Measurements from ENCODE around the gene DHRS13.
"Not testable (repeated sequence)": the region's sequence is repeated elsewhere in the genome, so short reads cannot be mapped to it uniquely, and the experiment has no call there.

DHRS13 gene

DNA sequence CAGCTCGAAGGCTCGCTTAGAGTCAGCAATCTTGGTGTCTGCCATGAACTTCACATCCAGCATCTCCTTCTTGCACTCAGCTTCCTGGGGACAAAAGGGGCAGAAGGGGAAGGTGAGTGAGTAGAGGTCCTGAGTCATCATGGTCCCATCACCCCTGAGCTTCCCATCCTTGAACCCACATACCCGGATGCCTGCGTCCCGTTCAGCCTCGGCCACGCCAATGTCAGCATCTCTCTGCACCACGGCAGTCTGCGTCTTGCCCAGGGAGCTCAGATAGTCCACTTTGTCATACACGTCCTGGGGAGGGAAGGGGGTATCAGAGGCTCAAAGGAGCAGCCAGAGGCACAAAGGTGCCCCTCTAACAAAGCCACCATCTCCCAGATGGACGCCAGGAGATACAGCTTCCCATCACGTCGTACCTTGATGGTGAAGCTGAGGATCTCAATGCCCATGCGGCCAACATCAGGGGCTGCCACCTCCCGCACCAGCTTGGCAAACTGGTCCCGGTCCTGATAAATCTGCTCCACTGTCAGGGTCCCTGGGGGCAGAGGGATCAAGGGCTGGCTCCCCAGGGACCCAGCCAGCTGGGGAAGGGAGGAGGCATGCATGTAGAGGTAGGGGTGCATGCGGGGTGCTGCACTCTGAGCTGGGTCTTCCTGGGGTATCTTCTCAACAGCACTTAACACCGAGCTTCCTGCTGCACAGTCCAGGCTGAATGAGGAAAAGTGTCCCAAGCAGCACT lies 20.6 kb downstream of the DHRS13 start:
- no peak overlapping the region for H3K4me3 ChIP-seq (ENCODE audit: low read length)
- DNase-seq (ENCODE audit: low read depth) = no peak
- TF ChIP-seq, protein P1, sequence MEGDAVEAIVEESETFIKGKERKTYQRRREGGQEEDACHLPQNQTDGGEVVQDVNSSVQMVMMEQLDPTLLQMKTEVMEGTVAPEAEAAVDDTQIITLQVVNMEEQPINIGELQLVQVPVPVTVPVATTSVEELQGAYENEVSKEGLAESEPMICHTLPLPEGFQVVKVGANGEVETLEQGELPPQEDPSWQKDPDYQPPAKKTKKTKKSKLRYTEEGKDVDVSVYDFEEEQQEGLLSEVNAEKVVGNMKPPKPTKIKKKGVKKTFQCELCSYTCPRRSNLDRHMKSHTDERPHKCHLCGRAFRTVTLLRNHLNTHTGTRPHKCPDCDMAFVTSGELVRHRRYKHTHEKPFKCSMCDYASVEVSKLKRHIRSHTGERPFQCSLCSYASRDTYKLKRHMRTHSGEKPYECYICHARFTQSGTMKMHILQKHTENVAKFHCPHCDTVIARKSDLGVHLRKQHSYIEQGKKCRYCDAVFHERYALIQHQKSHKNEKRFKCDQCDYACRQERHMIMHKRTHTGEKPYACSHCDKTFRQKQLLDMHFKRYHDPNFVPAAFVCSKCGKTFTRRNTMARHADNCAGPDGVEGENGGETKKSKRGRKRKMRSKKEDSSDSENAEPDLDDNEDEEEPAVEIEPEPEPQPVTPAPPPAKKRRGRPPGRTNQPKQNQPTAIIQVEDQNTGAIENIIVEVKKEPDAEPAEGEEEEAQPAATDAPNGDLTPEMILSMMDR (conservative IDR thresholded peaks at IDR 0.05; ENCODE audit: low read length) = no peak

DNA sequence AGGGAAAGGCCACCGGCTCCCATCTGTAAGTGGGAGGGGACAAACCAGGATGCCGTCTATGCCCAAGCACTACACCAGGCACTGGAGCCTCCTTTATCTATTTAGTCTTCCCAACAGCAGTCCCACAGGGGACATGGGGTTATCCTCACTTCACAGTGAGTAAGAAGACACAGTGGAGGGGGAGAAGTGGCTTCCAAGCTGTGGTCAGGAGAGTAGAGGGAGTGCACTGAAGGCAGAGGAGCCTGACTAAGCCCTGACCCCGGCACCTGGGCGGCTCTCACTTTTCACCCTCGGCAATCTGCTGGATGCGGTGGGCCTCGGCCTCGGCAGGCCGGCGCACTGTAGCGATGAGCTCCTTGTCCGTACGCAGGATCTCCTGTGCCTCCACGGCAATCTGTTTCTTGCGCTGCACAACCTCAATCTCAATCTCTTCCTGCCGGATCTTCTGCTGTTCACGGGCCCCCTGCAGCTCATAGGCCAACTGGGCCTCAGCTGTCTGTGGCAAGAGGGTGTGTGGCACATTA lies 21.3 kb downstream of the DHRS13 start:
- DNase-seq (ENCODE audit: low read depth) = no peak
- H3K4me3 ChIP-seq (ENCODE audit: low read length) = no peak overlapping the region
- TF ChIP-seq, protein P1 (conservative IDR thresholded peaks at IDR 0.05; ENCODE audit: low read length) = no peak

DNA sequence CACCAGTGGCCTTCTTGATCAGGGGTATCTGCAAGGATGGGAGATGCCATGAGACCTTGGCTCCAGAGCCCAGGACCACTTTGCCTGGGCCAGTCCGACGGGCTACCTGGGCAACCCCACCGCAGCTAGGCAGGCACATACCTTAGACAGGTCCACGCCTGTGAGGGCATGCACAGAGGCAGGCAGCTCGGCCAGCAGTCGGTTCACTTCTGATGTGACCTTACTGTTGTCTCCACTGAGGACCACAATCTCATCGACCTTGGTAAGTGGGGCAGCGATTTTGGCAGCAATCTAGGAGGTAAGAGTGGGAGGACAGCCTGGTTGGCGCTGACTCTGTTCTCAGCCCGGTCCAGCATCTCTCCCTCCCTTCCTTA lies 22.3 kb downstream of the DHRS13 start:
- DNase-seq (ENCODE audit: low read depth) = no peak
- TF ChIP-seq, protein P1 (conservative IDR thresholded peaks at IDR 0.05; ENCODE audit: low read length) = no peak
- no peak overlapping the region for H3K4me3 ChIP-seq (ENCODE audit: low read length)

DNA sequence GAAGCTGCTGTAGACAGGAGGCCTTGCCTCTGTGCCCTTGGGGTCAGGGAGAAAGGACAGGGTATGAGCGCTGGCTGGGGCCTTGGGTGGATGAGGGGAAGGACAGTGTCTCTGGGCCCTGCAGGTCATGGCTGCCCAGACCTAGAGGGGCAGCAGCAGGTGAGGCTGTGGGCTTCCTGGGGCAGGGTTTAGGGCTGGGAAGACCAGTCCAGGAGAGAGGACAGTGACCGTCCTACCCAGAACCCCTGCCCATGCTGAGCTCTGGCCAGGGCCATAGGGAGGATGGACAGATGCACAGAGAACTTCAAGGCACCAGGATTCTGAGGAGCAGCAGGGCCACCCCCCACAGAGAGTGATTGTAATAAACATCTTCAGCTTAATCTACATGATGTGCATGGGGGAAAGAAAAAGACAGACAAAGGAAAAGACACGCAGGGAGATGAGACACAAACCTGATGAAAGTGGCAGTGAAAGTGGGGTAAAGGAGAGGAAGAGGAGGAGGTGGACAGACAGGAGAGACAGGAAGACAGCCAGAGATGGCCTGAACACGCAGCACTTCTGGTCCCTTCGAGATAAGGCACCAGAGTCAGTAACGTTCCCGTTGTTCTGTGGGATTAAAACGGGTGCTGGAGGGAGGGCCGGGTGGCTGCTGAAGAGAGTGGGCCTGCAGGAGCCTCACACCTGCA lies 22.9 kb downstream of the DHRS13 start:
- TF ChIP-seq, protein P1 (conservative IDR thresholded peaks at IDR 0.05; ENCODE audit: low read length) = no peak
- H3K4me3 ChIP-seq (ENCODE audit: low read length) = no peak overlapping the region
- DNase-seq (ENCODE audit: low read depth) = no peak

DNA sequence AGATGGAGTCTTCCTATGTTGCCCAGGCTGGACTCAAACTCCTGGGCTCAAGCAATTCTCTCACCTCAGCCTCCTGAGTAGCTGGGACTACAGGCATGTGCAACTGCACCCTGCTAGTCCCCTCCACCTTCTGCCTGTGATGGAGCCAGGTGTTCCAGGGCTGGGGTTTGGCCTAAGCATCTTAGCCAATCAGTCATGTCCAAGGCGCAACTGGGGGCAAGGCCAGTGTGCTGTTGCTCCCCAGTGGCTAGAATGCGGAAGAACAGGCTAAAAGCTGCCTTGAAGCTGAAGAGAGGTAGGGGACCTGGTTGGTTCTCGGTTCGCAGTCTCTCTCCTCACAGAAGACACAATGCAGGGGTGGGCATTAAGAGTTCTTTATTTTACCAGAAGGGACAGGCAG lies 23.9 kb downstream of the DHRS13 start:
- TF ChIP-seq, protein P1 (conservative IDR thresholded peaks at IDR 0.05; ENCODE audit: low read length) = peak; percentile 46
- no peak overlapping the region for H3K4me3 ChIP-seq (ENCODE audit: low read length)
- peak; percentile 32 for DNase-seq (ENCODE audit: low read depth)

DNA sequence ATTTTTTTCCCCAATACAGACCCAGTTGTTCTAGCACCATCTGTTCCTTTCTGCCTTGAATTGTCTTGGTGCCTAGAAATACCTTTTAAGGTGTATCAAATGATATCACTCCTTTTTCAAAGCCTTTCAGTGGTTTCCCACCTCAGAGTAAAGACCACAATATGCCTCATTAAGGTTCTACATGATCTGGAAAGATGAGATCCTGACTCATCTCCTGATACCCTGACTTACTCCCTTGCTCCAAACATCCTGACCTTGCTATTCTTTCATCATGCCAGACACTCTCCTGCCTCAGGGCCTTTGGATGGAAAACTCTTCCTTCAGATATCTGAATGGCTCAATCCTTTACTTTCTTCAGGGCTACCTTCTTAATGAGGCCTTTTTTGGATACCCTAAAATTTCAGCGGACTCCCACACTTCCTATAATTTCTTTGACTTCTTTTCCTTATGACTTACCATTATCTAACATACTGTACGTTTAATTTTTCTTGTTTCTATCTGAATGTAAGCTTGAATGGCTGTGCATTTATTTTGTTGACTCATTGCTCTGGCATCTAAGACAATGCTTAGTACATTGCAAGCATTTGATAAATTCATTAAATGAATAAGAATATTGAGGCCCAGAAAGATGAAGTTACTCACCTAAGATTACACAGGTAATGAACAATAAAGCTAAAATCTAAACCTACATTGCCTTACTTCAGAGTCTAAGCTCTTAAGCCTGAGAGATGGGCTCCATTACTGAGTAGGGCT lies 24.5 kb downstream of the DHRS13 start:
- TF ChIP-seq, protein P1 (conservative IDR thresholded peaks at IDR 0.05; ENCODE audit: low read length) = no peak
- no peak overlapping the region for H3K4me3 ChIP-seq (ENCODE audit: low read length)
- DNase-seq (ENCODE audit: low read depth) = no peak

DNA sequence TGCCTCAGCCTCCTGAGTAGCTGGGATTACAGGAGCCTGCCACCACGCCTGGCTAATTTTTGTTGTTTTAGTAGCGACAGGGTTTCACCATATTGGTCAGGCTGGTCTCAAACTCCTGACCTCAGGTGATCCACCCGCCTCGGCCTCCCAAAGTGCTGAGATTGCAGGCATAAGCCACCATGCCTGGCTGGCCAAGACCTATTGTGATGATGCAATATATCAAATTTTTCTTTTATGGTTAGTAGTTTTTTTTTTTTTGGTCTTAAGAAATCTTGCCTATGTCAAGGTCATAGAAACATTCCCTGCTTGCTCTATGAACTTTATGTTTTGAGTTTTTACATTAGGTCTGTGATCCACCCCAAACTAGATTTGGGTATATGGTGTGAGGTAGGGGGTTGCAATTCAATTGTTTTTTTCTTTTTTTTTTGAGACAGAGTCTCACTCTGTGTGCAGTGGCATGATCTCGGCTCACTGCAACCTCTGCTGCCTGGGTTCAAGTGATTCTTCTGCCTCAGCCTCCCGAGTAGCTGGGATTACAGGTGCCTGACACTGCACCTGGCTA lies 25.6 kb downstream of the DHRS13 start:
- not testable (repeated sequence) for H3K4me3 ChIP-seq (ENCODE audit: low read length); DNase-seq (ENCODE audit: low read depth)
